ENCODE measurements around the gene OXLD1. TPM values are rescaled to one million over a fixed set of nuclear protein-coding genes. Genes with fewer than 3 reads are reported as not detected.

The OXLD1 gene
- total and polyA plus RNA-seq, 2 donors (not counting 1 experiment from before 2014, with no cell fraction given) = 39.5 to 102 TPM

DNA sequence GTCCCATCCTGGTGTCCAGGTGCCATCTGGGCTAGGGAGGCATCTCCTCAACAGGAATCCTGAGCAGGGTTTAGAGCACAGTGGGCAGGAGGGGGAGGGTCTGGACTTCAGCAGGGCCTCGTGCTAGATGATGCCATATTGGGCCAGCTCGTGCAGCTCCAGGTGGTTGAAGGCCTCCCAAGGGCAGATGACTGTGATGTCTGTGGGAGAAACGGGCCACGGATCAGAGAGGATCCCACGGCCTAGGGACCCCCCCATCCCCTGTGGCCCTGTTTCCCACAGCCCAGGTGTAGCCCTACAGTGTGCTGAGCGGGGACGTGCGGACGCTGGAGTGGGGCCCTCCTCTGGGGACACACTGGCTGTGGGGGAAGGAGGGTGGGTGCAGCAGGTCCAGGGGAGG, 15.5 kb downstream of the OXLD1 start:
- no peak overlapping the region for H3K4me3 Mint-ChIP-seq
- ATAC-seq (ENCODE audit: low read depth) (no peak), DNase-seq (no peak)
- H3K4me1 Mint-ChIP-seq = peaks cover 15% of the 10 kb centered on the region
- Histone ChIP-seq H3K9ac (ENCODE audit: low read length) (no peak overlapping the region), H3K4me1 (ENCODE audit: control insufficient read depth in 2 of 2, insufficient read depth in 2 of 2, low read length in 2 of 2) (peaks cover 12 to 18% of the 10 kb centered on the region in 2 donors), H4K20me1 (ENCODE audit: control insufficient read depth, insufficient read depth, low read length, poor library complexity, severe bottlenecking) (no peaks in the 10 kb centered on the region), H3K36me3 (replicated peaks in 1 of 2; ENCODE audit: control extremely low read depth in 1 of 2, control insufficient read depth in 1 of 2, extremely low read depth in 1 of 2, insufficient read depth in 2 of 2, low read length in 1 of 2) (no peaks in the 10 kb centered on the region), H3K4me3 (ENCODE audit: control extremely low read depth in 1 of 5, extremely low read depth in 1 of 5, insufficient read depth in 1 of 5, low read depth in 2 of 5, low read length in 4 of 5) (no peak overlapping the region), H3K27ac (ENCODE audit: low read length in 2 of 2) (no peak overlapping the region), H3K9me3 (ENCODE audit: control extremely low read depth in 1 of 3, control insufficient read depth in 2 of 3, insufficient read depth in 1 of 3, low read length in 2 of 3) (peaks cover 0 to 21% (median 3%) of the 10 kb centered on the region in 3 donors), H3K4me2 (replicated peaks; ENCODE audit: low read depth, low read length, poor library complexity, severe bottlenecking) (no peak overlapping the region), H2AFZ (ENCODE audit: insufficient read depth, low read depth, low read length, poor library complexity, severe bottlenecking) (no peak overlapping the region), H3K27me3 (replicated peaks in 1 of 4; ENCODE audit: control extremely low read depth in 1 of 4, control insufficient read depth in 3 of 4, insufficient read depth in 4 of 4, low read length in 3 of 4) (peaks cover 0 to 36% (median 4%) of the 10 kb centered on the region in 4 experiments), H3K79me2 (ENCODE audit: control insufficient read depth, insufficient read depth, low read length) (no peaks in the 10 kb centered on the region)
- TF ChIP-seq, protein P1, sequence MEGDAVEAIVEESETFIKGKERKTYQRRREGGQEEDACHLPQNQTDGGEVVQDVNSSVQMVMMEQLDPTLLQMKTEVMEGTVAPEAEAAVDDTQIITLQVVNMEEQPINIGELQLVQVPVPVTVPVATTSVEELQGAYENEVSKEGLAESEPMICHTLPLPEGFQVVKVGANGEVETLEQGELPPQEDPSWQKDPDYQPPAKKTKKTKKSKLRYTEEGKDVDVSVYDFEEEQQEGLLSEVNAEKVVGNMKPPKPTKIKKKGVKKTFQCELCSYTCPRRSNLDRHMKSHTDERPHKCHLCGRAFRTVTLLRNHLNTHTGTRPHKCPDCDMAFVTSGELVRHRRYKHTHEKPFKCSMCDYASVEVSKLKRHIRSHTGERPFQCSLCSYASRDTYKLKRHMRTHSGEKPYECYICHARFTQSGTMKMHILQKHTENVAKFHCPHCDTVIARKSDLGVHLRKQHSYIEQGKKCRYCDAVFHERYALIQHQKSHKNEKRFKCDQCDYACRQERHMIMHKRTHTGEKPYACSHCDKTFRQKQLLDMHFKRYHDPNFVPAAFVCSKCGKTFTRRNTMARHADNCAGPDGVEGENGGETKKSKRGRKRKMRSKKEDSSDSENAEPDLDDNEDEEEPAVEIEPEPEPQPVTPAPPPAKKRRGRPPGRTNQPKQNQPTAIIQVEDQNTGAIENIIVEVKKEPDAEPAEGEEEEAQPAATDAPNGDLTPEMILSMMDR (IDR thresholded peaks at IDR 0.05) = no peak
- no peak for TF ChIP-seq EZH2 (IDR thresholded peaks at IDR 0.05; ENCODE audit: borderline replicate concordance, insufficient read depth, low read depth, low read length, poor library complexity, severe bottlenecking)
- no peaks in the 10 kb centered on the region for H3K9me3 Mint-ChIP-seq (ENCODE audit: insufficient read depth)
- H3K27ac Mint-ChIP-seq = no peak overlapping the region
- ChIA-PET CTCF (no interaction called here), POLR2A (no interaction called here)
- peaks cover 18% of the 10 kb centered on the region for H3K27me3 Mint-ChIP-seq
- intact Hi-C loops (cut with micrococcal nuclease) = no loop called here
- 90% methylated on average over 5 of the region's 9 CpGs for WGBS (ENCODE audit: insufficient coverage)

DNA sequence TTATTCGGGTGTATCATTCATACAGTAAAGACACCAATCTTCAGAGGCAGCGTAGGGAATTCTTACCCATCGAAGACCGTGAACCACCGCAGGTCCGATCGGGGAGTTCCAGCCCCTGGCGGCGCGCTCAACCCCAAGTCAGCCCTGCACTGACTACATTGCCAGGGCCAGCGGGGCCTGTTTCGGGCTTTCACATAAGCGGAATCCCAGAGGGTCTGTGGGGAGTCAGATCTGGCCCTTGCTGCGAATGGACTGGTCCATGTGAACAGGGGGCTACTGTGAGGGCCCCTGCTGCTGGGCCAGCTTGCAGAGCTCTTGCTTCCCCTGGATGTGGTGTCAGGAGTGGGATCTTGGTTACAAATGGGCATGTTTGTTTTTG, 17.7 kb downstream of the OXLD1 start:
- no peak overlapping the region for H2AFZ ChIP-seq (ENCODE audit: insufficient read depth, low read depth, low read length, poor library complexity, severe bottlenecking)
- 80% methylated on average over 13 of the region's 14 CpGs for WGBS (ENCODE audit: insufficient coverage)
- H3K27ac ChIP-seq (ENCODE audit: low read length in 2 of 2) = no peak overlapping the region
- peaks cover 8 to 13% of the 10 kb centered on the region in 2 donors for H3K4me1 ChIP-seq (ENCODE audit: control insufficient read depth in 2 of 2, insufficient read depth in 2 of 2, low read length in 2 of 2)
- no peaks in the 10 kb centered on the region for H3K79me2 ChIP-seq (ENCODE audit: control insufficient read depth, insufficient read depth, low read length)
- Mint-ChIP-seq H3K27me3 (peaks cover 18% of the 10 kb centered on the region), H3K4me1 (peaks cover 12% of the 10 kb centered on the region), H3K4me3 (no peak overlapping the region), H3K9me3 (ENCODE audit: insufficient read depth) (no peaks in the 10 kb centered on the region), H3K27ac (no peak overlapping the region)
- no peaks in the 10 kb centered on the region for H4K20me1 ChIP-seq (ENCODE audit: control insufficient read depth, insufficient read depth, low read length, poor library complexity, severe bottlenecking)
- ChIA-PET CTCF (interaction anchor here (1.3 kb wide), 1 partner anchor 27 kb away, joined by 3 read pairs; no protein-coding TSS in a partner anchor), POLR2A (no interaction called here)
- intact Hi-C loops (cut with micrococcal nuclease) = no loop called here
- H3K27me3 ChIP-seq (replicated peaks in 1 of 4; ENCODE audit: control extremely low read depth in 1 of 4, control insufficient read depth in 3 of 4, insufficient read depth in 4 of 4, low read length in 3 of 4) = peaks cover 0 to 27% (median 4%) of the 10 kb centered on the region in 4 experiments
- no peak overlapping the region for H3K9ac ChIP-seq (ENCODE audit: low read length)
- H3K36me3 ChIP-seq (replicated peaks in 1 of 2; ENCODE audit: control extremely low read depth in 1 of 2, control insufficient read depth in 1 of 2, extremely low read depth in 1 of 2, insufficient read depth in 2 of 2, low read length in 1 of 2) = no peaks in the 10 kb centered on the region
- no peak for ATAC-seq (ENCODE audit: low read depth)
- no peak overlapping the region for H3K4me3 ChIP-seq (ENCODE audit: control extremely low read depth in 1 of 5, extremely low read depth in 1 of 5, insufficient read depth in 1 of 5, low read depth in 2 of 5, low read length in 4 of 5)
- H3K9me3 ChIP-seq (ENCODE audit: control extremely low read depth in 1 of 3, control insufficient read depth in 2 of 3, insufficient read depth in 1 of 3, low read length in 2 of 3) = peaks cover 0 to 21% (median 3%) of the 10 kb centered on the region in 3 donors
- DNase-seq = no peak
- no peak overlapping the region for H3K4me2 ChIP-seq (replicated peaks; ENCODE audit: low read depth, low read length, poor library complexity, severe bottlenecking)
- TF ChIP-seq, protein P1 (IDR thresholded peaks at IDR 0.05) = no peak
- no peak for TF ChIP-seq EZH2 (IDR thresholded peaks at IDR 0.05; ENCODE audit: borderline replicate concordance, insufficient read depth, low read depth, low read length, poor library complexity, severe bottlenecking)

Measured in B cell (primary cell).